T-helper 17 cell (primary cell): ENCODE measurements around the gene RIPPLY2. TPM values are rescaled to one million over a fixed set of nuclear protein-coding genes. Genes with fewer than 3 reads are reported as not detected.

ENCODE experiments used
- ATAC-seq: fragments of 150-1000 bp; cut with Tn5 transposase; 2 replicates; pipeline ENCODE4 v1.10.0; 2021; ENCODE audit warnings: mild to moderate bottlenecking, moderate library complexity
- DNase-seq, 3 donors: peaks; one replicate each; pipeline versions ENCODE4 v3.0.0 to v3.0.0-alpha.2; 2020 to 2021
- H3K9me3 ChIP-seq: one replicate; pipeline ENCODE4 v1.7.0; 2013; ENCODE audit warnings: low read length, mild to moderate bottlenecking; ENCODE audit not compliant: control insufficient read depth, poor library complexity, severe bottlenecking
- H3K27ac Mint-ChIP-seq: one replicate; pipeline ENCODE4 v1.8.0; 2022; ENCODE audit warnings: mild to moderate bottlenecking, moderate library complexity, mixed read lengths
- H3K27me3 Mint-ChIP-seq: one replicate; pipeline ENCODE4 v1.8.0; 2022; ENCODE audit warnings: mixed read lengths
- H3K36me3 Mint-ChIP-seq: one replicate; pipeline ENCODE4 v1.8.0; 2022; ENCODE audit warnings: low read depth, mixed read lengths
- H3K4me1 Mint-ChIP-seq: one replicate; pipeline ENCODE4 v1.8.0; 2022; ENCODE audit warnings: mild to moderate bottlenecking, mixed read lengths
- H3K4me3 Mint-ChIP-seq: one replicate; pipeline ENCODE4 v1.8.0; 2022; ENCODE audit warnings: mild to moderate bottlenecking, moderate library complexity, mixed read lengths
- total RNA-seq, 4 donors: library from RNA in 2 of 4; stranded (reverse) in 2 of 4; gene quantifications; one replicate each; pipeline ENCODE4 v1.2.3 and lab custom pipeline; 2022 to 2026

Gene RIPPLY2
- total RNA-seq, 2 donors from 2014 or later = not detected

DNA sequence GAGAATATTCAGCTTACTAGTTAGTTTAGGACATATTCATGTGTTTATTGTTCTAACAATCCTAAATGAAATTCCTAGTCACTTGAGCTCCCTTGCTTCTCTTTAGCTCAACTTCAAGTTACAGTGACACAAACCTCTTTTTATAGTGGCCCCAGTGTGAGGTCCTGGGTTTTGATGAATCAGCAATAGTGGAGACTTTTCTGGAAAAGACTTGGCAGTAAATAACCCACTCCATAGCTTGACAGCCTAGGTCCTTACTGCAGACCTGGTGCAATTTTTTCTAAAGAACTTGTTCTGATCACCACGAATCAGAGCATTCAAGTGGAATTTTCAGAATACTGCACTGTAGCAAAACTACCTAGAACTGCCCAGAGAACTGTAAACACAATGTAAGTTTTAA is 6.9 kb upstream of the RIPPLY2 start:
- DNase-seq (no peak), ATAC-seq (no peak)
- no peak overlapping the region for H3K27ac Mint-ChIP-seq
- H3K4me1 Mint-ChIP-seq = no peaks in the 10 kb centered on the region
- H3K4me3 Mint-ChIP-seq = no peak overlapping the region
- no peaks in the 10 kb centered on the region for H3K36me3 Mint-ChIP-seq
- H3K9me3 ChIP-seq = no peaks in the 10 kb centered on the region
- peaks cover 36% of the 10 kb centered on the region for H3K27me3 Mint-ChIP-seq

DNA sequence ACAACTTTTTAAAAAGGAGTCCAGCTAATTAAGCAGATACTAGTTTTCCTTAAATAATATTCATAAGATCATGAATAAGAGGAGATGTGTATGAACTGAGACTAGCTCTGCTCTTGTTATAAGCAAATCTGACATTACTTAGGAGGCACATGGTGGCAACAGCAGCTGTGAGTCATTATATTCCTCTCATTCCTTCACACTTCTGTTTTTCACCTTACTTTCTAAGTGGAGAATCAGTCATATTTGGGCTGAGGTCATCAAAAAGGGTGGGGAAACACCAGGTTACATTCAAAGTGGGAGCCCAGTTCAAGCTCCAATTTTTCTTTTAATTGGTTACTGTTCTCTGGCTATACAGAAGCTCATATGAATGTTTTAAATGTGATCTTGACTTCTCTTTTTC is 6.0 kb upstream of the RIPPLY2 start:
- DNase-seq = no peak
- Mint-ChIP-seq H3K27ac (no peak overlapping the region), H3K36me3 (peaks cover 2% of the 10 kb centered on the region), H3K27me3 (peaks cover 41% of the 10 kb centered on the region), H3K4me3 (no peak overlapping the region), H3K4me1 (no peaks in the 10 kb centered on the region)
- ATAC-seq = no peak
- H3K9me3 ChIP-seq = no peaks in the 10 kb centered on the region

DNA sequence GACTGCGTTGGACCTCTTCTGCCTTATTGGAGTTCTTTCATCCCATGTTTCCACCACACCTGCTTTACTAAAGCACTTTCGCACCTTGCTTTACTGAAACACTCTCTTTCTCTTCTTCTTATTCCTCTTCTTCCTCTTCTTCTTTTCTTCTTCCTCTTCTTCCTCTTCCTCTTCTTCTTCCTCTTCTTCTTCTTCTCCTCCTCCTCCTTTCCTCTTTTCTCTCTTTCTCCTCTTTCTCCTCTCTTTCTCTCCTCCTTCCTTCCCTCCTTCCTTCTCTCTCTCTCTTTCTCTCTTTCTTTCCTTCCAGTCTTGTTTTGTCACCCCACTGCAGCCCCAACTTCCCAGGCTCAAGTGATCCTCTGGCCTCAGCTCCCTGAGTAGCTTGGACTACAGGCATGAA is 4.0 kb upstream of the RIPPLY2 start:
- no peak for DNase-seq
- Mint-ChIP-seq H3K4me1 (peaks cover 5% of the 10 kb centered on the region), H3K4me3 (no peak overlapping the region), H3K27ac (no peak overlapping the region), H3K27me3 (peaks cover 53% of the 10 kb centered on the region), H3K36me3 (peaks cover 5% of the 10 kb centered on the region)
- H3K9me3 ChIP-seq = no peaks in the 10 kb centered on the region
- no peak for ATAC-seq

DNA sequence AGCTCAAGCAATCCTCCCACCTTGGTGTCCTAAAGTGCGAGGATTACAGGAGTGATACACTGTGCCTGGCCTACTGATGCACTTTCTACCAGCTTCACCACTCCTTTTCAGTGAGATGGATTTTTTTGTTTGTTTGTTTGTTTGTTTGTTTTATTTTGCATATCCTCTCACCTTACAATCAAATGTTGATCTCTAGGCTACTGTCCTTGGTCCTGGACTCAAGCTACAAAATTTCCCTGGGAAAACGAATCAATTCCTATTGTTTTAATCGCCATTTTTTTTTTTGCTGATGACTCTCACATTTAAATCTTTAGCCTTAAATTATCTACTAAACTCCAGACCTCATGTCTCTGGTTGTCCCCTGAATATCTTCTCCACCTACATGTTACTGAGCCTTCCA is 3.5 kb upstream of the RIPPLY2 start:
- Mint-ChIP-seq H3K27me3 (peaks cover 57% of the 10 kb centered on the region), H3K36me3 (peaks cover 5% of the 10 kb centered on the region)
- ATAC-seq = no peak

DNA sequence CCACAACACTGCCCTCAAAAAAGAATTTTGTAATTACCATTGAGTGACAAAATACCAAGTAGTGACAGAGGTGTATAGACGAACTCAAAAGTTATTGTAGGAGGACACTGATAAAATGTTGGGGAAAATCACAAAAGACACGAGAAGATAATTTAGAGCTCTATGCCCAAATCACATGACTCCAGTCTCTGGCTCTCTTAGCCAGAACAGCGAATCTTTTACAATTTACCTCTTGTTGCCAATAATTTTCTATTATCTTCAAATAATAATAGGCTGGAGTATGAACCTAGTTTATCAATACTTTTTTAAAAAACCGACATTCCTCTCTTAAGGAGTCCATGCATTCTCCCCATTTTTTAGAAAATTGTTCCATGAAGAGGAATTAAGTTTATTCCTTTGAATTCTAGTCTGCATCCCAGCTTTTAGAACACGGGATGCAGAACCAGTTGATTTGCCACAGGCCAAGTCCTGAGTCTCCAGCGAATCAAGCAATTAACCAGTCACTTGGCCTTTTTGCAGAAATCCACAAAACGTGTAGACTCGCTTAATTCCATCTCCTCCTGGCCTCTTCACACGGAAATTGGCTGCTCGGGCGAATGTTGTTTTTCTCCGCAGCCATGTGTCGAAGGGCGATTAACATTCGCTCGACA is 507 bp upstream of the RIPPLY2 start:
- ATAC-seq (no peak), DNase-seq (no peak)
- H3K27ac Mint-ChIP-seq = no peak overlapping the region
- peaks cover 69% of the 10 kb centered on the region for H3K27me3 Mint-ChIP-seq
- peaks cover 5% of the 10 kb centered on the region for H3K9me3 ChIP-seq
- H3K36me3 Mint-ChIP-seq = peaks cover 7% of the 10 kb centered on the region
- H3K4me3 Mint-ChIP-seq = peak overlapping the region; percentile 83
- H3K4me1 Mint-ChIP-seq = peaks cover 6% of the 10 kb centered on the region

More for the DNA sequence above, 3.5 kb upstream of the RIPPLY2 start:
- H3K27ac Mint-ChIP-seq = no peak overlapping the region
- H3K4me1 Mint-ChIP-seq = peaks cover 6% of the 10 kb centered on the region
- H3K9me3 ChIP-seq = no peaks in the 10 kb centered on the region
- H3K4me3 Mint-ChIP-seq = no peak overlapping the region
- DNase-seq = no peak

DNA sequence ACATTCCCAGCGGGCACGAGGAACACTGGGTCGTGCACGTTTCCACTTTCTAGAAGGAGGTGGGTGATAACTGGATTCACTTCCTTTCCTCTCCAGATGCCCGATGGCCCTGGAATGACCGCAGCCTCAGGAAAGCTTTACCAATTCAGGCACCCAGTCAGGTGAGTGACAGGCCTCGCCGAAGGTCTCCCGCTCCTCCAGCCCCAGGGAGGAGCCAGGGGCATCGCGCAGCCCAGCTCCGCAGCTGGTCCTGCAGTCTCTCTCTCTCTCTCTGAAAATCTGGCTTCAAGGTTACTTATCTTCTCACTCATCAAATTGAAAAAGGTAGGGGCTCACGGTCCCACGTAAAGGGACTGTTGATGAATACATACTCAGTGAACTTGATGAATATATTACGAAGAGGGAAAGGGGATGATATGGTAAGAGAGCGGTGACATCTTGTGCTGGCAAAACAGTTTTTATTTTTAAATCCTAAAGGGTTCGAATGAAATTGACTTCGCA is 891 bp downstream of the RIPPLY2 start:
- ATAC-seq = no peak
- Mint-ChIP-seq H3K4me1 (peaks cover 15% of the 10 kb centered on the region), H3K27me3 (peaks cover 60% of the 10 kb centered on the region), H3K36me3 (peaks cover 7% of the 10 kb centered on the region), H3K27ac (no peak overlapping the region), H3K4me3 (peak overlapping the region; percentile 37)
- no peak for DNase-seq
- H3K9me3 ChIP-seq = peaks cover 5% of the 10 kb centered on the region

DNA sequence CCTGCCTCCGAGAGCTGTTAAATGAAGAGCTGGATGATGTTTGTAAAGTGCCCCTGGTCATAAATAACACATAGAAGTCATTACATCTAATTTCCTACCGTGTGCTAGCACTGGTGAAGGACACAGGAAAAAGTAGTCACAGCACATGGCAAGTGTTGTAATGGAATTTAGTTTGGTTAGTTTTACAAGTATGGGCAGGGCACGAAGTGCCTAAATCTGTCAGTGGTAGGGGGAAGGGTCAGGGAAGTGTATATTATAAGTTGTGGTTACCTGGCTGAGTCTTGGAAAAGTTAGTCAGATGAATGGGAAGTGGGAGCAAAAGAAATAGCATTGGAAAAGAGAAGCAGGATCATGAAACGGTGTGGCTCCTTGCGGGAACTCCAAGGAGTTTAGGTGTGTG is 1.6 kb downstream of the RIPPLY2 start:
- Mint-ChIP-seq H3K4me3 (no peak overlapping the region), H3K27me3 (peaks cover 52% of the 10 kb centered on the region)

DNA sequence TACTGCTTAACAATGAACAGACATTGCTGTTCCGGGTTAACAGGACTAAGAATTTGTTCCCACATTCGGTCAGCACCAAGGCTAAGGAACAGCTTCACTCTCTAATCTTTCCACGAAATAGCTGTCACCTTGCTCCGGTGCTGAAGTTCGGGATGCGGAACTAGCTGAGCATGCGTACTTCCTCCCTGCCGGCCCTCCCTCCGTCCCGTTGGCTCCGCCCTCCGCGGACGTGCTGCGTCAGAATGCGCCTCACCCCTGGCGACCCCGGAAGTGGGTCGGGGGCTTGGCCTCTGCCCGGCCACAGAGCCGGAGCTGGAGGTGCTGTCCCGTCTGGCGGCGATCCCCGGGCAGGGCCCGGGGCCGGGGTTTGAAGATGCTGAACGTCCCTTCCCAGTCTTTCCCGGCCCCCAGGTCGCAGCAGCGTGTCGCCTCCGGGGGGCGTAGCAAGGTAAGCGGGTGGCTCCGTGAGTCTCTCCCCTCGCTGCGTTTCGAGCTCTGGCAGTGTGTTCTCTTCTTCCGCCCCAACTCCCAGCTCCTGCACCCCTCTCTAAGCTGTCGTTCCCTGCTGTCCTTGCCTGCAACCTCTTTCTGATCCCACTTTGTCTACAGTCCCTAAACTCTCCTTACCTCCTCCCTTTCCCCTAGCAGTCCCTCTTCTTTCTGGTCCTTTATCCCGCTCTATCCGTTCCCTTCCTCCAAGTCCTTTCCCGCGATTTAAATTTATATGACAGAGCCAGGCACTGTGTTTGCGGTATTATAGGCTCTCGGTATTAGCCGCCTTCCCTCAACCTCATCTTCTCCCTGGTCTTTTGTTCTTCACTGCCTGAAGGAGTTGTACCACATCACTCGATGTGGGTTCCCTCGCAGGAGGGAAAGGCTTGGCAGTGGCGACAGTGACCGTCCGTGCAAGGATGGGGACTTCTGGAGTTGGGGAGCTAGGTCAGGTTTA is 6.5 kb downstream of the RIPPLY2 start, which contains the start of gene CYB5R4:
Gene CYB5R4, plus strand, starts transcription at position 280 of the 949 bp plus-strand sequence. Its CDS starts 94 bp downstream, at position 374.
- Mint-ChIP-seq H3K27me3 (peaks cover 11% of the 10 kb centered on the region), H3K4me3 (peak within 1 kb of the TSS; percentile 99), H3K4me1 (peaks cover 38% of the 10 kb centered on the region), H3K27ac (peak within 1 kb of the TSS; percentile 95), H3K36me3 (peaks cover 6% of the 10 kb centered on the region)
- peak; percentile 84 to 89 (median 87) for DNase-seq
- H3K9me3 ChIP-seq = peaks cover 5% of the 10 kb centered on the region
- peak; percentile 94 for ATAC-seq

More for the DNA sequence above, 1.6 kb downstream of the RIPPLY2 start:
- H3K4me1 Mint-ChIP-seq = peaks cover 19% of the 10 kb centered on the region
- no peak overlapping the region for H3K27ac Mint-ChIP-seq
- DNase-seq (no peak), ATAC-seq (no peak)
- peaks cover 5% of the 10 kb centered on the region for H3K9me3 ChIP-seq
- peaks cover 8% of the 10 kb centered on the region for H3K36me3 Mint-ChIP-seq

DNA sequence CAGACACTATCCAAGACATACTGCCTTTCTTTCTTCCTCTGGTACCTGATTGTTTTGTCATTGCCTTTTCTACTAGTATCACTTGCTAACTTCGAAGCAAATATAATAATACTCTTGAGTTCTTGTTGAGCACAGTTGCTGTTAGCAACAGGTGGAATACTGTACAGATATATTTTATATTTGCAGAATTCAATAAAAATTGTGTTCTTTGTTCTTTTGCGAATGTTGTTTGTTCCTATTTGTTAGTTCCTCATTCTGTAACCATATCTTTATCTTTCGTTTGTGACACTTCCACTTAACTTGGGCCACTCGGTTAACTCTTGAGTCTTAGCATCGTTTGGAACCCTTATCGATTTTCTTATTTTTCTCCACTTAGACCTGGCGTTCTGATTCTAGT is 7.2 kb downstream of the RIPPLY2 start:
- peaks cover 3% of the 10 kb centered on the region for H3K36me3 Mint-ChIP-seq
- DNase-seq (no peak), ATAC-seq (no peak)
- H3K4me3 Mint-ChIP-seq = peak overlapping the region; percentile 99
- peak overlapping the region; percentile 95 for H3K27ac Mint-ChIP-seq
- H3K4me1 Mint-ChIP-seq = peaks cover 38% of the 10 kb centered on the region
- H3K9me3 ChIP-seq = no peaks in the 10 kb centered on the region
- H3K27me3 Mint-ChIP-seq = peaks cover 4% of the 10 kb centered on the region

DNA sequence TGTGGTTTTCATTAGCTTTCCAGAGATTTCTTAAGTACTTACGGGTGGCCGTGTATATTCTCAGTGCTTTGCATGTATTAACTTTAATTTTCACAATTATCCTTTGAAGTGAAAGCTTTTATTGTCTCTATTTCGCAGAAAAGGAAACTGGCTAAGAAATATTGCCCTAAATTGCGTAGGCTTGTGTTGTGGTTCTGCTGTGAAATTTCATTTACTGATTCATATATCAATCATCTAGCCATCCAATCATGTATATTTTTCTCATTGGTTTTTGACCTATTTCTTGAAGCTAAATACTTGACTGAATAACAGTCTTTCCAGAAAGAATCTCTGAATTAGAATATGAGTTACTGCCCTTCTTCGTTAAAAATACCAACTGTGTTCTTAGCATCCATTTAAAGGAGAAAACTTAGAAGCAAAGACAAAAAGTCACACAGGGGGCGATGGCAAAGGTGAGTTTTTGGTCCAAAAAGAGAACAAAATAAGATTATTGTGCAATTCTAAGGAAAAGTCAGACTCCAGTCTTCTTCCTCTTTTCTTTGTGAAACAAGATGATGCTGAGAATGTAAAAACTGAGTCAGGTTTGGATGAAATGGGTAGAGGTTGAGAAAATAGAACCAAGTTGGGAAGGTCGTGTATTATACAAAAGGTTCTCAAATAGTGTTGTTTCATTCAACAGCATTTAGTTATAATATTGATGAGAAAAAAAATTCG is 7.8 kb downstream of the RIPPLY2 start:
- no peaks in the 10 kb centered on the region for H3K9me3 ChIP-seq
- H3K4me1 Mint-ChIP-seq = peaks cover 38% of the 10 kb centered on the region
- ATAC-seq (no peak), DNase-seq (no peak)
- H3K4me3 Mint-ChIP-seq = peak overlapping the region; percentile 99
- H3K36me3 Mint-ChIP-seq = peaks cover 3% of the 10 kb centered on the region
- peak overlapping the region; percentile 95 for H3K27ac Mint-ChIP-seq
- H3K27me3 Mint-ChIP-seq = no peaks in the 10 kb centered on the region

DNA sequence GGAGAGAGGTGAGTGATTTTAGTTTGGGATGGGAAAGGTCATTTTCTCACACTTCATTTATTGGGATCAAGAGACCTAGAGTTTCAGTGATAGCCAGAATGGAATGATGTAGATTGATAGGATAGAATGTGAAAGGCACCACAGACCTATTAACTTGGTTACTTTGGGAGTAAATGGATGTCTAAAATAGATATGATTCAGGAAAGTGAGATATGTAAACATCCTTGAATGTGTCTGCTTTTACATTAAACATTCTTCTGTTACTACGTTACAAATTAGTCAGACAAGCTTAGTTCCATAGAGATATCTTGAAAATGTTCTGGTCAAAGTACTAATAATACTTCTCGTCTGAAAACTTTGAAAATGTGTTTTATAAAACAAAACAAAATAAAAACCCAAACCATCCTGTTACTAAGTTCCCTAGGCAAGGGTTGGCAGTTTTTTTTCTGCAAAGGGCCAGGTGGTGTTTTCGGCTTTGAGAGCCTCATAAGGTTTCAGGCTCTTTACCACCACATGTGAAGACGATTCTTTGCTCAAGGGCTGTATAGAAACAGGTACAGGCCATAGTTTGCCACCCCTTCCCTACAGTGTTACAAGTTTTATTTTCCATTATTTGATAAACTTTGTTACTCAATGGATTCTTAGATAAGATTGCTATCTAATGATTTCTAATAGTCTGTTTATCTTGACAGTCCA is 9.8 kb downstream of the RIPPLY2 start:
- H3K9me3 ChIP-seq = no peaks in the 10 kb centered on the region
- Mint-ChIP-seq H3K27ac (no peak overlapping the region), H3K4me1 (peaks cover 38% of the 10 kb centered on the region), H3K36me3 (peaks cover 9% of the 10 kb centered on the region), H3K27me3 (no peaks in the 10 kb centered on the region), H3K4me3 (no peak overlapping the region)
- no peak for DNase-seq
- ATAC-seq = no peak

DNA sequence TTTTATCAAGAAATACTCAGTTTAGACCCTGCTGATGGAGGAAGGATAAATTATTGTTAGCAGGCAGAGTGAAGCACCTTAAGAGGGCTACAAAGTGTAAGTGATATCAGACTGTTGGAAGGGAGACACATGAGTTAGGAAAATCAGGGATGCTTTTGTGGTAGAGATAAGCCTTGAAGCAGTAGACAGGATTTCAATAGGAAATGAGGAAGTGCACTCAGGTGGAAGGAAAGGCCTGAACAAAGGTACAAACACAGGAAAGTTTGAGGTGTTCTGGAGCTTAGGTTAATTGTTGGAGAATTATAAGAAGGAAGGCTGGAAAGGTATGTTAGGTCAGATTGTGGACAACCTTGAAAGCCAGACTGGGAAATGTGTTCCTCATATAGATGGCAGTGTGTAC is 13.9 kb downstream of the RIPPLY2 start:
- H3K27ac Mint-ChIP-seq = no peak overlapping the region
- H3K9me3 ChIP-seq = no peaks in the 10 kb centered on the region
- peaks cover 7% of the 10 kb centered on the region for H3K36me3 Mint-ChIP-seq
- H3K4me3 Mint-ChIP-seq = no peak overlapping the region
- DNase-seq (no peak), ATAC-seq (no peak)
- peaks cover 6% of the 10 kb centered on the region for H3K4me1 Mint-ChIP-seq
- no peaks in the 10 kb centered on the region for H3K27me3 Mint-ChIP-seq
